K562 (cell line): ENCODE results near the gene UNC93B1. TPM values are rescaled to one million over a fixed set of nuclear protein-coding genes. Genes with fewer than 3 reads are reported as not detected.

ENCODE experiments used
- AFF1 ChIP-seq, 2 experiments: fragments of 450-650 bp; IDR thresholded peaks; 2 replicates each; pipeline ENCODE4 v1.6.1; 2018; ENCODE audit warnings: mild to moderate bottlenecking in 2 of 2, low read depth in 1 of 2; ENCODE audit not compliant: partially characterized antibody in 2 of 2
- ASH1L ChIP-seq: fragments of 450-650 bp; IDR thresholded peaks from 2 replicates; pipeline ENCODE4 v1.6.1; 2018; ENCODE audit warnings: borderline replicate concordance, mild to moderate bottlenecking, low read depth; ENCODE audit not compliant: partially characterized antibody
- C11orf30 ChIP-seq: fragments of 450-650 bp; IDR thresholded peaks from 2 replicates; pipeline ENCODE4 v1.6.1; 2016; ENCODE audit warnings: low read depth, mild to moderate bottlenecking
- CSDE1 ChIP-seq, 2 experiments: fragments of 450-650 bp; IDR thresholded peaks; 2 replicates each; pipeline ENCODE4 v1.6.1; 2016; ENCODE audit warnings: mild to moderate bottlenecking in 1 of 2
- ERF ChIP-seq: fragments of 450-650 bp; formaldehyde crosslinking; IDR thresholded peaks from 2 replicates; pipeline ENCODE4 v1.4.0; 2020; ENCODE audit warnings: mild to moderate bottlenecking, mixed read lengths
- ETV6 ChIP-seq, 3 experiments: fragments of 150-350 bp in 1 of 3; sonication (generic) in 1 of 3; formaldehyde crosslinking in 1 of 3; IDR thresholded peaks; 2 replicates each; pipeline versions ENCODE4 v1.6.1 to v1.8.0; 2014 to 2022; ENCODE audit warnings: borderline replicate concordance in 2 of 3, low read depth in 2 of 3, antibody characterized with exemption in 1 of 3, low read length in 1 of 3, mild to moderate bottlenecking in 1 of 3, missing genetic modification reagents in 1 of 3
- NRF1 ChIP-seq, 2 experiments: fragments of 450-650 bp; IDR thresholded peaks in 1 of 2; conservative IDR thresholded peaks in 1 of 2; 2 replicates each; pipeline ENCODE4 v1.6.1; 2014; ENCODE audit warnings: mild to moderate bottlenecking in 2 of 2
- PHF20 ChIP-seq: fragments of 450-650 bp; IDR thresholded peaks from 2 replicates; pipeline ENCODE4 v1.6.1; 2018; ENCODE audit not compliant: partially characterized antibody
- POLR2AphosphoS5 ChIP-seq: IDR thresholded peaks from 2 replicates; pipeline ENCODE4 v1.6.1; 2011; ENCODE audit warnings: mild to moderate bottlenecking, low read depth, low read length, moderate library complexity; ENCODE audit not compliant: control insufficient read depth, insufficient read depth
- SAP30 ChIP-seq: fragments of 200-600 bp; sonication (generic); IDR thresholded peaks from 2 replicates; pipeline ENCODE4 v1.6.1; 2012; ENCODE audit warnings: borderline replicate concordance, low read depth, mild to moderate bottlenecking, moderate library complexity, low read length, control low read depth, inconsistent platforms; ENCODE audit not compliant: insufficient read depth, poor library complexity, severe bottlenecking
- SPI1 ChIP-seq: IDR thresholded peaks from 2 replicates; pipeline ENCODE4 v1.6.1; 2011; ENCODE audit warnings: low read depth, low read length, control low read depth, borderline replicate concordance
- ZNF121 ChIP-seq: sonication (generic); formaldehyde crosslinking; conservative IDR thresholded peaks from 2 replicates; pipeline ENCODE4 v1.8.0; 2022; ENCODE audit warnings: missing genetic modification reagents
- ZNF165 ChIP-seq: fragments of 250-450 bp; sonication (Bioruptor Pico); IDR thresholded peaks from 2 replicates; pipeline ENCODE4 v1.4.0; 2020; ENCODE audit warnings: borderline replicate concordance
- ZNF263 ChIP-seq: sonication (generic); formaldehyde crosslinking; IDR thresholded peaks from 2 replicates; pipeline ENCODE4 v1.8.0; 2022; ENCODE audit warnings: mild to moderate bottlenecking, missing genetic modification reagents, borderline replicate concordance
- polyA plus RNA-seq, 8 experiments: library from polyadenylated mRNA; depleted of rRNA in 4 of 8; stranded (reverse) in 5 of 8; unstranded in 3 of 8; fragments of >200 nt; fragmentation: Nextera tagmentation in 2 of 8; fragmentation: Illumina TruSeq in 1 of 8; extraction: Ambion mirVana in 2 of 8; extraction: Trizol in 1 of 8; gene quantifications; 2 replicates each; pipeline versions ENCODE4 v1.2.1 to v1.2.3, GENCODE V29; 2011 to 2014; ENCODE audit warnings: inconsistent platforms in 1 of 8, missing spikeins in 1 of 8
- total RNA-seq, 7 experiments: library from RNA; depleted of rRNA in 6 of 7; stranded (reverse); fragments of >200 nt in 6 of 7; fragmentation: Illumina TruSeq in 2 of 7; extraction: Trizol in 2 of 7; gene quantifications; 2 replicates each; pipeline versions ENCODE4 v1.2.1 to v1.2.3, GENCODE V29; 2011 to 2021; ENCODE audit warnings: low replicate concordance in 1 of 7
- TF ChIP-seq, protein P1 (sequence below): sonication (generic); formaldehyde crosslinking; IDR thresholded peaks from 2 replicates; pipeline ENCODE4 v1.8.0; 2023; ENCODE audit warnings: mild to moderate bottlenecking, missing genetic modification reagents
- TF ChIP-seq, protein P2 (sequence below): conservative IDR thresholded peaks from 2 replicates; pipeline ENCODE4 v1.6.1; 2011; ENCODE audit warnings: low read depth, mild to moderate bottlenecking, low read length; ENCODE audit not compliant: control insufficient read depth

Gene UNC93B1
- total and polyA plus RNA-seq, 9 of the 15 experiments (the other 6 are each of a cell fraction or from before 2014, with no cell fraction given): 0.10 to 13.6 (median 6.5) TPM

DNA sequence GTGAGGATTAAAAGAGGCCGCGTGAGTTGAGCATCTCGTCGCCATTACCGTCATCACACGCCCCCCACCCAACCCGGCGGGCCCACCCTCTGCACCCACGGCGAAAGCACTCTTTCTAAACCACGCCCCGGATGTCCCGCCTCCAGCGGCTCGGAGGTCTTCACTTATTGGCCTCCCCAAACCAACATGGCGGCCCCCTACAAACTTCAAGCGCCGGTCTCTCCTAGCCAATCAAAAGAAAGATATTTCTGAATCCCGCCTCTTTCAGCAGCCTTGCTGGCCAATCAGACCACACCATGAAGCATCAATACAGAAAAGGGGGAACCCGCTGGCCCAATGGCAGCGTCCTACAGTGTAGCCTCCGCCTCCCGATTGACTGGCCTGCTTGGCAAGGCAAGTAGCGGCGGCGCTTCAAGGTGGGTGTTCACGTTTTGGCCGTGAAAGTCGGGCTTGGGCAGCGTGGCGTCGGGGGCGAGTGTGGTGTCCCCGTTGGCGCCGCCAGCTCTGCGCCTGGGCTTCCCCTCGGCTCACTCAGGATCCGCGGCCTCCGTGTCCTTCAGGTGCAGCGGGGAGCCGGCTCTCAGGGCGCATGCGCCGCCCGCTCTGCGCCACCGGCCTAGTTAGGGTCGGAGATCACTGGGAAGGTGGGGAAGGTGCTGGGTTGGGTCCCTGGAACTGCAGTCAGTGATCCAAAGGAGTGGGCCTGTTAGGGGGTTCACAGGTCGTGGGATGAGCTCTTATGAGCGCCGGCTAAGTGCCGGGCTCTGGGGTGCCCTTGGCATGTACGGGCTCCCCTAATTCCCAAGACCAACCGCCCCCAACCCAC is 26.6 kb upstream of the UNC93B1 start, which contains the start of gene NDUFS8 (continued):
- TF ChIP-seq, protein P1, sequence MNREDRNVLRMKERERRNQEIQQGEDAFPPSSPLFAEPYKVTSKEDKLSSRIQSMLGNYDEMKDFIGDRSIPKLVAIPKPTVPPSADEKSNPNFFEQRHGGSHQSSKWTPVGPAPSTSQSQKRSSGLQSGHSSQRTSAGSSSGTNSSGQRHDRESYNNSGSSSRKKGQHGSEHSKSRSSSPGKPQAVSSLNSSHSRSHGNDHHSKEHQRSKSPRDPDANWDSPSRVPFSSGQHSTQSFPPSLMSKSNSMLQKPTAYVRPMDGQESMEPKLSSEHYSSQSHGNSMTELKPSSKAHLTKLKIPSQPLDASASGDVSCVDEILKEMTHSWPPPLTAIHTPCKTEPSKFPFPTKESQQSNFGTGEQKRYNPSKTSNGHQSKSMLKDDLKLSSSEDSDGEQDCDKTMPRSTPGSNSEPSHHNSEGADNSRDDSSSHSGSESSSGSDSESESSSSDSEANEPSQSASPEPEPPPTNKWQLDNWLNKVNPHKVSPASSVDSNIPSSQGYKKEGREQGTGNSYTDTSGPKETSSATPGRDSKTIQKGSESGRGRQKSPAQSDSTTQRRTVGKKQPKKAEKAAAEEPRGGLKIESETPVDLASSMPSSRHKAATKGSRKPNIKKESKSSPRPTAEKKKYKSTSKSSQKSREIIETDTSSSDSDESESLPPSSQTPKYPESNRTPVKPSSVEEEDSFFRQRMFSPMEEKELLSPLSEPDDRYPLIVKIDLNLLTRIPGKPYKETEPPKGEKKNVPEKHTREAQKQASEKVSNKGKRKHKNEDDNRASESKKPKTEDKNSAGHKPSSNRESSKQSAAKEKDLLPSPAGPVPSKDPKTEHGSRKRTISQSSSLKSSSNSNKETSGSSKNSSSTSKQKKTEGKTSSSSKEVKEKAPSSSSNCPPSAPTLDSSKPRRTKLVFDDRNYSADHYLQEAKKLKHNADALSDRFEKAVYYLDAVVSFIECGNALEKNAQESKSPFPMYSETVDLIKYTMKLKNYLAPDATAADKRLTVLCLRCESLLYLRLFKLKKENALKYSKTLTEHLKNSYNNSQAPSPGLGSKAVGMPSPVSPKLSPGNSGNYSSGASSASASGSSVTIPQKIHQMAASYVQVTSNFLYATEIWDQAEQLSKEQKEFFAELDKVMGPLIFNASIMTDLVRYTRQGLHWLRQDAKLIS: peak; percentile 76; the same call in 1 of the 2 replicates
- no peak for TF ChIP-seq ETV6 (IDR thresholded peaks at IDR 0.05; ENCODE audit: borderline replicate concordance in 1 of 2, low read depth in 2 of 2, low read length in 1 of 2)
- no peak; the same call in 1 of the 2 replicates for TF ChIP-seq ETV6 (CRISPR knock-in tag; IDR thresholded peaks at IDR 0.05; ENCODE audit: borderline replicate concordance)
- peak; percentile 60 for TF ChIP-seq PHF20
- TF ChIP-seq ZNF121 (CRISPR knock-in tag): no peak
- TF ChIP-seq ASH1L: peak; percentile 92
- peak; percentile 75; the same call in 1 of the 2 replicates for TF ChIP-seq SPI1
- no peak for TF ChIP-seq CSDE1 (IDR thresholded peaks at IDR 0.05)
- peak; percentile 23 for TF ChIP-seq SAP30
- TF ChIP-seq NRF1 (conservative IDR thresholded peaks at IDR 0.05 in 1 of 2, IDR thresholded peaks at IDR 0.05 in 1 of 2): peak; percentile 97 to 98
- no peak for TF ChIP-seq ERF (CRISPR knock-in tag)
- peak; percentile 70 for TF ChIP-seq C11orf30
- peak; percentile 59 for TF ChIP-seq POLR2AphosphoS5
- no peak for TF ChIP-seq AFF1 (IDR thresholded peaks at IDR 0.05; ENCODE audit: low read depth in 1 of 2, partially characterized antibody in 2 of 2)
- TF ChIP-seq ZNF263 (CRISPR knock-in tag): peak; percentile 69; the same call in 1 of the 2 replicates
- no peak; the same call in 1 of the 2 replicates for TF ChIP-seq ZNF165 (CRISPR knock-in tag)
- TF ChIP-seq, protein P2, sequence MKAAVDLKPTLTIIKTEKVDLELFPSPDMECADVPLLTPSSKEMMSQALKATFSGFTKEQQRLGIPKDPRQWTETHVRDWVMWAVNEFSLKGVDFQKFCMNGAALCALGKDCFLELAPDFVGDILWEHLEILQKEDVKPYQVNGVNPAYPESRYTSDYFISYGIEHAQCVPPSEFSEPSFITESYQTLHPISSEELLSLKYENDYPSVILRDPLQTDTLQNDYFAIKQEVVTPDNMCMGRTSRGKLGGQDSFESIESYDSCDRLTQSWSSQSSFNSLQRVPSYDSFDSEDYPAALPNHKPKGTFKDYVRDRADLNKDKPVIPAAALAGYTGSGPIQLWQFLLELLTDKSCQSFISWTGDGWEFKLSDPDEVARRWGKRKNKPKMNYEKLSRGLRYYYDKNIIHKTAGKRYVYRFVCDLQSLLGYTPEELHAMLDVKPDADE: peak; percentile 70; the same call in 1 of the 2 replicates
